ENCODE measurements around the gene LDLRAP1.

Gene LDLRAP1

GRCh38 chr1:25568834-25569596 lies 25.6 kb downstream of the LDLRAP1 start:
- H3K27ac Mint-ChIP-seq: peak overlapping the region; percentile 48
- peaks cover 83% of the 10 kb centered on the region for H3K4me1 Mint-ChIP-seq (ENCODE audit: low read depth)
- no peaks in the 10 kb centered on the region for H3K9me3 Mint-ChIP-seq
- no peak for DNase-seq
- no peaks in the 10 kb centered on the region for H3K27me3 Mint-ChIP-seq
- peaks cover 15% of the 10 kb centered on the region for H3K36me3 Mint-ChIP-seq (ENCODE audit: low read depth)
- H3K4me3 Mint-ChIP-seq: no peak overlapping the region

- DNase-seq: no peak
- peaks cover 12% of the 10 kb centered on the region for H3K36me3 Mint-ChIP-seq (ENCODE audit: low read depth)
- no peaks in the 10 kb centered on the region for H3K9me3 Mint-ChIP-seq
- peaks cover 75% of the 10 kb centered on the region for H3K4me1 Mint-ChIP-seq (ENCODE audit: low read depth)
- no peak overlapping the region for H3K4me3 Mint-ChIP-seq
- H3K27ac Mint-ChIP-seq: peak overlapping the region; percentile 48
- no peaks in the 10 kb centered on the region for H3K27me3 Mint-ChIP-seq
These were observed 26.4 kb downstream of the LDLRAP1 start for GRCh38 chr1:25569597-25570396.

- no peak overlapping the region for H3K27ac Mint-ChIP-seq
- H3K9me3 Mint-ChIP-seq: no peaks in the 10 kb centered on the region
- no peak for DNase-seq
- H3K36me3 Mint-ChIP-seq (ENCODE audit: low read depth): peaks cover 9% of the 10 kb centered on the region
- no peak overlapping the region for H3K4me3 Mint-ChIP-seq
- H3K4me1 Mint-ChIP-seq (ENCODE audit: low read depth): peaks cover 63% of the 10 kb centered on the region
- H3K27me3 Mint-ChIP-seq: no peaks in the 10 kb centered on the region
These were observed 27.6 kb downstream of the LDLRAP1 start for GRCh38 chr1:25570798-25571521.

GRCh38 chr1:25571522-25571970 lies 28.1 kb downstream of the LDLRAP1 start:
- H3K4me1 Mint-ChIP-seq (ENCODE audit: low read depth): peaks cover 57% of the 10 kb centered on the region
- DNase-seq: no peak
- H3K9me3 Mint-ChIP-seq: no peaks in the 10 kb centered on the region
- no peak overlapping the region for H3K4me3 Mint-ChIP-seq
- H3K27ac Mint-ChIP-seq: no peak overlapping the region
- no peaks in the 10 kb centered on the region for H3K27me3 Mint-ChIP-seq
- H3K36me3 Mint-ChIP-seq (ENCODE audit: low read depth): peaks cover 8% of the 10 kb centered on the region

- DNase-seq: no peak
- H3K27ac Mint-ChIP-seq: no peak overlapping the region
- peaks cover 52% of the 10 kb centered on the region for H3K4me1 Mint-ChIP-seq (ENCODE audit: low read depth)
- no peak overlapping the region for H3K4me3 Mint-ChIP-seq
- no peaks in the 10 kb centered on the region for H3K27me3 Mint-ChIP-seq
- no peaks in the 10 kb centered on the region for H3K9me3 Mint-ChIP-seq
- peaks cover 4% of the 10 kb centered on the region for H3K36me3 Mint-ChIP-seq (ENCODE audit: low read depth)
These were observed 28.7 kb downstream of the LDLRAP1 start for GRCh38 chr1:25572107-25572506.

GRCh38 chr1:25572708-25573590 lies 29.5 kb downstream of the LDLRAP1 start:
- no peak overlapping the region for H3K4me3 Mint-ChIP-seq
- H3K4me1 Mint-ChIP-seq (ENCODE audit: low read depth): peaks cover 43% of the 10 kb centered on the region
- no peak overlapping the region for H3K27ac Mint-ChIP-seq
- H3K9me3 Mint-ChIP-seq: no peaks in the 10 kb centered on the region
- peaks cover 2% of the 10 kb centered on the region for H3K36me3 Mint-ChIP-seq (ENCODE audit: low read depth)
- peak; percentile 71 for DNase-seq
- H3K27me3 Mint-ChIP-seq: no peaks in the 10 kb centered on the region

GRCh38 chr1:25573591-25573930 lies 30.2 kb downstream of the LDLRAP1 start:
- Mint-ChIP-seq H3K4me3 (no peak overlapping the region), H3K36me3 (ENCODE audit: low read depth) (no peaks in the 10 kb centered on the region), H3K4me1 (ENCODE audit: low read depth) (peaks cover 37% of the 10 kb centered on the region), H3K9me3 (no peaks in the 10 kb centered on the region), H3K27ac (no peak overlapping the region), H3K27me3 (no peaks in the 10 kb centered on the region)
- no peak for DNase-seq

- H3K36me3 Mint-ChIP-seq (ENCODE audit: low read depth): no peaks in the 10 kb centered on the region
- no peaks in the 10 kb centered on the region for H3K27me3 Mint-ChIP-seq
- H3K4me1 Mint-ChIP-seq (ENCODE audit: low read depth): peaks cover 33% of the 10 kb centered on the region
- no peaks in the 10 kb centered on the region for H3K9me3 Mint-ChIP-seq
- no peak overlapping the region for H3K4me3 Mint-ChIP-seq
- H3K27ac Mint-ChIP-seq: no peak overlapping the region
- DNase-seq: no peak
These were observed 30.6 kb downstream of the LDLRAP1 start for GRCh38 chr1:25573961-25574360.

- DNase-seq: no peak
- no peak overlapping the region for H3K4me3 Mint-ChIP-seq
- no peak overlapping the region for H3K27ac Mint-ChIP-seq
- no peaks in the 10 kb centered on the region for H3K36me3 Mint-ChIP-seq (ENCODE audit: low read depth)
- peaks cover 22% of the 10 kb centered on the region for H3K4me1 Mint-ChIP-seq (ENCODE audit: low read depth)
- H3K9me3 Mint-ChIP-seq: no peaks in the 10 kb centered on the region
- no peaks in the 10 kb centered on the region for H3K27me3 Mint-ChIP-seq
These were observed 31.8 kb downstream of the LDLRAP1 start for GRCh38 chr1:25575191-25575590.

GRCh38 chr1:25576459-25577133 lies 33.2 kb downstream of the LDLRAP1 start:
- Mint-ChIP-seq H3K4me1 (ENCODE audit: low read depth) (peaks cover 15% of the 10 kb centered on the region), H3K36me3 (ENCODE audit: low read depth) (no peaks in the 10 kb centered on the region), H3K4me3 (no peak overlapping the region), H3K9me3 (no peaks in the 10 kb centered on the region), H3K27ac (no peak overlapping the region), H3K27me3 (no peaks in the 10 kb centered on the region)
- DNase-seq: no peak

- Mint-ChIP-seq H3K27me3 (no peaks in the 10 kb centered on the region), H3K27ac (no peak overlapping the region), H3K4me1 (ENCODE audit: low read depth) (peaks cover 9% of the 10 kb centered on the region), H3K36me3 (ENCODE audit: low read depth) (no peaks in the 10 kb centered on the region), H3K9me3 (no peaks in the 10 kb centered on the region), H3K4me3 (no peak overlapping the region)
- DNase-seq: no peak
These were observed 33.9 kb downstream of the LDLRAP1 start for GRCh38 chr1:25577134-25577920.

- H3K9me3 Mint-ChIP-seq: no peaks in the 10 kb centered on the region
- H3K4me3 Mint-ChIP-seq: no peak overlapping the region
- no peak for DNase-seq
- H3K27ac Mint-ChIP-seq: no peak overlapping the region
- no peaks in the 10 kb centered on the region for H3K4me1 Mint-ChIP-seq (ENCODE audit: low read depth)
- no peaks in the 10 kb centered on the region for H3K27me3 Mint-ChIP-seq
- no peaks in the 10 kb centered on the region for H3K36me3 Mint-ChIP-seq (ENCODE audit: low read depth)
These were observed 36.2 kb downstream of the LDLRAP1 start for GRCh38 chr1:25579292-25580252.

Measured in activated T-cell treated with anti-CD3 and anti-CD28 coated beads, Interleukin-2, amount 50 U/mL, for 24 hours (primary cell).